LHCN-M2 (cell line): Measurements from ENCODE around the gene CMIP. TPM values are rescaled to one million over a fixed set of nuclear protein-coding genes. Genes with fewer than 3 reads are reported as not detected.

ENCODE experiments used
- DNase-seq: peaks from one replicate; pipeline ENCODE4 v3.0.0-alpha.2; 2012; ENCODE audit warnings: low read depth
- total RNA-seq: library from RNA; depleted of rRNA; stranded (reverse); fragments of >200 nt; gene quantifications from 2 replicates; pipeline ENCODE4 v1.2.3, GENCODE V29; 2014

Gene CMIP
- total RNA-seq, 1 experiment from 2014 or later: 6.0 TPM

DNA sequence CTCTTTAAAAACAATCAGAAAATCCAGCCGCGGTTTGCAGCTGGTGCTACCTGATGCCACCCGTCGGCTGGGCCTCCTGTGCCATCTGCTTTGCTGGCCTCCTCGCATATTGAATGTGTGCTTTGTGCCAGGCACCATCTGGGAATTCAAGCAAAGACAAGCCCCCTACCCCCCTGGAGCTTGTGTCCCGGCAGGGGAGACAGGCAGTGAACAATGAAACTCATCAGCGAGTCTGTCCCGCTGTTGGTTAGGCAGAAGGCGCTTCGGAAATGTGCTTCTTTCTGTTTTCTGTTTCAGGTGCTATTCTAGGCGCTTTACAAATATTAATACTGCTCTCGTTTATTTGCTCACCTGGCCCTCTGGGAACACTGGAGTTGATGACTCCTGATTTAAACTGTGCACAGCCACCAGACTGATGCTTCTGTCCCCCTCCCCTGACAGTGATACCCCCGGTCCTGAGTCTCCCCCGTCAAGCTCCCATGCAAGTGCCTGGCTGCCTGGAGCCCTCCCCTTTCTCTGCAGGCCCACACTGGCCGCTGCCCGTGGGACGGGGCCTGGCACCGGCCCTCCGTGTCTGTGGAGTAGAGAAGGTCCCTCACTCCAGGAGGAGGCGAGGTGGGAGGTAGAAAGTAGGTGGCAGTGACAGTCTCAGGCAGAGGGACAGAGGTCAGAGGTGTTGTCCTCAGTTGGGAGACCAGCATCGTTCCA, 208.3 kb downstream of the CMIP start:
- DNase-seq: no peak

DNA sequence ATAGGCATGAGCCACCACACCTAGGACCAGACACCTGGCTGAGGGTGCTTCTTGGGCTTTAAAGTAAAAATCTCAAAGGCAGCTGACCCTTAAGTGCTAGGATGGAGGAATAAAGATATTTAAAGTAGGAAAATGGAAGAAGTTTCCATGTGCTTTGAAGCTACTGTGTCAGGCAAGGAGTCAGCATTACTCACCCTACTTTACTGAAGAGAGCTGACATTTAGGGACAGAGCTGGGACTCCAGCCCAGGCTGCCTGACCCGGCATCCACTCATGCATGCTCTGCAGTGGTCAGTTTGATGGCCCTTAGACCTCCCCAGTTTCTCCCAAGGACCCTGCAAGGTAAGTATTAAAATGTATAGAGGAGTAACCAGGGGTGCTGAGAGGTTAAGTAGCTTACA, 209.7 kb downstream of the CMIP start:
- DNase-seq: no peak

DNA sequence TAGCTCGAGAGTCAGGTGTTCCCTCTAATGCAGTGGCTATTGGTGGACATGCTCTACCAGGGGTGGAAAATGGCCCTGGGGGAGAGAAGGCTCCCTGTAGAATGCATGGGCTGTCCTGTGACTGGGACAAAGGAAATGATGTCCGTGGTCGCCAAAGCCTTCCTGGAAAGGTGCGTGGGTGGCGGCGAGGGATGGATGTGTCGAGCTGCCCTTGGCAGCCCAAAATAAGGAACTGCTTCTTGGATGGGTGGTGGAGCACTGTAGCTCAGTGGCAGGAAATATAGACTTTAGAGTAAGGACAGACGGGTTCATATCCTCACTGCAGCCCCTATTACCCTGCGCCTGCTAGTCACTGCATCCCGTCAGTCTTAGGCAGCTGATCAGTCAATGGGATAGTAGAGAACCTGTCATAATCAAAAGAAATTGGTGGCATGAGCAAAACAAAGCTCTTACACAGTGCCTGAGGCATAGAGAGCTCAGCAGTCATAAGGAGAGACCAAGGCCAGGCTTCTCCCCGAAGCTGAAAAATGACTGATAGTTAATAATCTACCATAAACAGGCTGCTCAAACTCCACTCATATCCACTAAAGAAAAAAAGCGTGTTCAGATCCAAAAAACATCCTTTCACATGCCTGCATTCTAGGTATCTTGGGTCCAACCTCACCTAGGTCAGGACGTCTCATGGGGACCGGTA, 211.0 kb downstream of the CMIP start:
- no peak for DNase-seq

DNA sequence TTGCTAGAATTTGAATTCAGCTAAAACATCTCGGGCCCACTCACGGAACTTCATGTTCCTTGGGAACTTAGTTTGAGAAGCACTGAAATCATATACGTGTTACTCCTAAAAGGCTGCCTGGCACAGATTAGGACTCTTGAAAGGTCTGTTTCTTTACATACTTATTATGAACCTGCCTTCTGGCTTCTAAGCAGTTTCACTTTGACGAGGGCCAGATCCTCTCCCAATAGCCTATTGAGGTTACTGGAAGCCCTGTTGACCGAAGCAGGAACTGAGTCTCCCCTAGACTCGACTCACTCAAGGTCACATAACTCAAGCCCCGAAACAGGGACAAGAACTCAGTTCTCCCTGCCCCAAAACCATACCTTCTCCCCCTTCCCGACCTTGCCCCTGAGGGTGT, 212.6 kb downstream of the CMIP start:
- no peak for DNase-seq

DNA sequence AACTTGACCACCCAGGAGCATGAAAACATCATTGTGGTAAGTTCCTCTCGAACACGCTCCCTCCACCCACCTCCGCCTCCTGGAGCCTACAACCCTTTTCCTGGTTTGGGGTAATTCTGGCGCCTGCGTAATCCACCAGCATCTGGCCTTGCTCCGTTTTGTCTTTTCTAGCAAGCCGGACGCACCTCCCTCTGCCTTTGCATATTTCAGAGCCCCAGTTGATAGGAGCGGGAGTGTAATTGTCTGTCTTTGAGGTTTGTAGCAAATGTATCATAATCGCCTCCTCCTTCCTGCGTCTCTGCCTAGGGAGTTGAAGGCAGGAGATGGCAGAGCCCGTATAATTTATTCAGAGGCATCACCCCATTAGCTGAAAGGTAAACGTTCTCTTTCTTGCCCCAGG, 213.2 kb downstream of the CMIP start:
- no peak for DNase-seq

DNA sequence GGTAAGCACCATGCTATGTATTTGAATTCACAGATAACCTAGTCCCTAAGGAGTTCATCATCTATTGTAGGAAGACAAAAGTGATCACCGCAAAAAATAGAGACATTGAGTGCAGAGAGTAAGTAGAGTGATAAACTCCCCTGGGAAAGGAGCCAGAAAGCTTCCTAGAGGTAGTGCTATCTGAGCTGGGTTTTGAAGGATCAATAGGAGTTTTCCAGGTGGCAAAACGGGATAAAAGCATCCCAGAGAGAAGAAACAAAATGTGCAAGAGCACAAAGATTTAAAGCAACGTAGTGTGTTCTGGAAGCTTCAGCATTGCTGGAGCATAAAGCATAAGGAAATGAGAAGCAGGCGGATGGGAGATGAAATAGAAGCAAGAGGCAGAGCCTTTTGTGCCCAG, 213.8 kb downstream of the CMIP start:
- DNase-seq: no peak

DNA sequence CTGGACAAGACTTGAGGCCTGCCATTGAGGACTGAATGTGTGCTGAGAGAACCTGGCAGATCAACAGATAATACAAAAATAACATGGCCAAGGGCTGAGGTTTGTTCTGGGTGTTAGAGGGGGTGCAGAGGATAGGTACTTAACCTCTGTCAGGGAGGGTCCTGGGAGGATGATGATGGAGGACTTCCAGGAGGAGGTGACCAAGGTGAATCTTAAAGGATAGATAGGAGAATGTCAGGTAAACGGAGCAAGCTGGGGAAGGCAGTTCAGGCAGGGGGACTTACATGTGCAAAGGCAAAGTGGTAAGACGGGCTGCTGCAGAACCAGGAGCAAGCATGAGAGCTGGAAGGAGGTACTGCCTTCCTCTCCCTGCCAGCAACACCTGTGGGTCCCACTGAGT, 214.6 kb downstream of the CMIP start:
- no peak for DNase-seq

DNA sequence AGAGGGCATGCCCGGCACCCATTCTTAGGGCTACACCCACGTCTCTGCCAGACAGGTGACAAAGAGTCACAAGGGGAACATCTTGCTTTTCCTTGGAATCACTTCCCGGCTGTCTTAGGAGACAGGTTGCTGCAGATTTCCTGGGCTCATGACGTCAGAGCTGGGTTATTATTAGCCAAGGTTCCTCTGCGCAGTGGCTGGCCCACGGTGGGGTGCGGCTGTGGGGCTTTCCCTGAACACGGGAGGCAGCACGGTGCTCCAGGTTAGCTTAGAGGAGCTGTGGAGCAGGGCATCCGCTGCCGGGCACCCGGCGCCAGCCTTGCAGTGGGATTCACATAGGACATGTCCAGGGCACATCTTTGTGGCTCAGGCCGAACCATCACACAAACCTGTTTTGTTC, 216.5 kb downstream of the CMIP start:
- no peak for DNase-seq

DNA sequence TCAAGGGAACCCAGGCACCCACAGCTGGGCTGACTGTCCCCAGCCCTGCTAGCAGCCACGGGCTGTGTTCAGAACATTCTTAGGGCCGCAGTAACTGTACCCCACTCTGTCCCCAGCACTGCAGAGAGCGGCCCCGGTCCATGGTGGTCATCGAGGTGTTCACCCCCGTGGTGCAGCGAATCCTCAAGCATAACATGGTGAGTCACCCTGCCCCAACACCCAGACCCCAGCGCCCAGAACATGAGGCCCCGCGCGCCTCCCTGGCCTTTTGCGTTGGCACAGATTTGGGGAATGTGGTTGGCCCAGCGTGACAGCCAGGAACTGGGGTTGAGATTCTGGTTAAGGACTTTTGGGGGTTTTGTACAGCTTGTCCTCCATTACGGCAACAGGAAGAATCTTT, 219.5 kb downstream of the CMIP start:
- DNase-seq: no peak

DNA sequence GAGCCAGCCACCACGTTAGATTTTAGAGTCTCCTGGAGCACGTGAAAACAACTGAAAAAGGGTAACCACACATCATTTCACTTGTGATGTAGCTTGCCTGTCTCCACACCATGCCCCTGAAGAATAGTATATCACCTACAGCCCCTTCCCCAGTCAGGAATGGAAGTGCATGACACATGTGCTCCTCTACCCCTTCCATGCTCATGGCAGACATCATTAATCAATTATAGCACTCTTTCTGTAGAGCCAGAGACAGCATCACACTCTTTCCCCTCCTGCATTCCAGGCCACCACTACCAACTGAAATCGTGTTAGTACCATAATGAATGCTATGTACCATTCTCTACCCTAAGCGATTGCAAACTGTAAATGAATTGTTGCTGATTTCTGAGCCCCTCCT, 221.0 kb downstream of the CMIP start:
- no peak for DNase-seq

DNA sequence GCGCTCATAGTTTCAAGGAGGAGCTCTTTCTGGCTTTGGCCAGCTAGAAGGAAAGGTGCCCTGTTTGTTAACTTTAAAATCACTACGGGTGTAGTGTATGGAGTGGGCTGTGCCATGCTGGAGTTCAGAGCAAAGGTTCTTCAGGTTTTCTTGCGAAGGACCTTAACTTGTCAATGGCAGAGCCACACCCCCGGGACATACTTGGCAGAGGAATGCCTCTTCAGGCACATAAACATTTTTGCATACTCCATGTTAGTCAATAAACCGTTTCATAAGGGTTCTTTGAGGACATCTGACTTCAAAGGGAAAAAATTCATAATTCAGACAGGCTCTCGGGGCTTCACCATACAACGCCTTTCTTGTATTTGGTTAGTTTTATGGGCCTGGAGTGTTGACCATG, 221.5 kb downstream of the CMIP start:
- no peak for DNase-seq

DNA sequence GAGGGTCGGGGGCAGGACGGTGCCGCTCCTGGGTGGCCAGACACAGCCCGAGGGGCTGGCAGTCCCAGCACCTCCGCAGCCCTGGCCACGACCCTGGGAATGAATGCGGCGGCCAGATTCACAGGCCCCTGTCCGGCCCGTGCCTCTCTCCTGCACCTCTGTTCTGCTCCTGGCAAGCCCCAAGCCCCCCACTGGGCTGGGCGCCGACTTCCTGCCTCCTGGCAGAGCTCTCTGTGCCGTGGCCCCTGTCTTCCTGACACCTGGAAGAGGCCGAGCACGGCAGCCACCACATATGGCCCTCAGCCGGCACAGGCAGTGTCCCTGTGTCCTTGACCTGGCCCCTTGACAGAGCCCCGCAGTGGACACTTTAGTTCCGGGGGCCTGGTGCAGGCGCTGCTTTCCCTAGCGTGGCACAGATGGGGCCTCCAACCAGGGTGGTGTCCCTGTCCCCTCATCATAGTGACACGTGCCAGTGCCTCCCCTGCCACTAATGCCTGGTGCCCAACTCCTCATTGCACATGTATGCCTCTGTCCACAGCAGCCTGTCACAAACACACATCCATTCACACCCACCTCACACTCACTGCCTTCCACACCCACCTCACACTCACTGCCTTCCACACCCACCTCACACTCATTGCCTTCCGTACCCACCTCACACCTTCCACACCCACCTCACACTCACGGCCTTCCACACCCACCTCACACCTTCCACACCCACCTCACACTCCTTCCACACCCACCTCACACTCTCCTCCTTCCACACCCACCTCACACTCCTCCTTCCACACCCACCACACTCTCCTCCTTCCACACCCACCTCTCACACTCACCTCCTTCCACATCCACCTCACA, 223.9 kb downstream of the CMIP start:
- no peak for DNase-seq

DNA sequence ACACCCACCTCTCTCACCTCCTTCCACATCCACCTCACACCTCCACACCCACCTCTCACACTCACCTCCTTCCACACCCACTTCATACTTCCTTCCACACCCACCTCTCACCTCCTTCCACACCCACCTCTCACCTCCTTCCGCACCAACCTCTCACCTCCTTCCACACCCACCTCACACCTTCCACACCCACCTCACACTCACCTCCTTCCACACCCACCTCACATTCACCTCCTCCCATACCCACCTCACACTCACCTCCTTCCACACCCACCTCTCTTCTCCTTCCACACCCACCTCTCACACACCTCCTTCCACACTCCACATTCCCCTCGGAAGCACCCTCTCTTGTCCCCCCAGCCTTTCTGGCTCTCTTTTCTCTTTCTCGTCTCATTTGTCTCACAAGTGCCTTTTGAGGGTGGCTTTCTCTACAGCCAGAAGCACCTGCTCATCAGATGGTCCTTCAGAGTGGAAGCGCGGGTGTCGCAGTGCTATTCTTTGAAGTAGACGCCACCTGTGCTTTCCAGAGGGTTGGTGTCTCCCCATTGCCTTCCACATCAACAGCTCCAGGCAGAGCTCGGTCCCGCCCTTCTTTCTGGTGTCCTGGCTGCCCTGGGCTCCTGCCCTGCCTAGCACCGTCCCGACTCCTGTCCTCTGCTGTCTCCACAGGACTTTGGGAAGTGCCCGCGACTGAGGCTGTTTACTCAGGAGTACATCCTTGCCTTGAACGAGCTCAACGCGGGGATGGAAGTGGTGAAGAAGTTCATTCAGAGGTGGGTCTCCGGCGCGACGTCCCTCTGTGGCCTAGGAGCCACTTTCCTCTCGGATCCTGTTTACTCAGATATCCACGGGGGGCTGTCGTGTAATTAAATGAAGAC, 225.1 kb downstream of the CMIP start:
- no peak for DNase-seq

DNA sequence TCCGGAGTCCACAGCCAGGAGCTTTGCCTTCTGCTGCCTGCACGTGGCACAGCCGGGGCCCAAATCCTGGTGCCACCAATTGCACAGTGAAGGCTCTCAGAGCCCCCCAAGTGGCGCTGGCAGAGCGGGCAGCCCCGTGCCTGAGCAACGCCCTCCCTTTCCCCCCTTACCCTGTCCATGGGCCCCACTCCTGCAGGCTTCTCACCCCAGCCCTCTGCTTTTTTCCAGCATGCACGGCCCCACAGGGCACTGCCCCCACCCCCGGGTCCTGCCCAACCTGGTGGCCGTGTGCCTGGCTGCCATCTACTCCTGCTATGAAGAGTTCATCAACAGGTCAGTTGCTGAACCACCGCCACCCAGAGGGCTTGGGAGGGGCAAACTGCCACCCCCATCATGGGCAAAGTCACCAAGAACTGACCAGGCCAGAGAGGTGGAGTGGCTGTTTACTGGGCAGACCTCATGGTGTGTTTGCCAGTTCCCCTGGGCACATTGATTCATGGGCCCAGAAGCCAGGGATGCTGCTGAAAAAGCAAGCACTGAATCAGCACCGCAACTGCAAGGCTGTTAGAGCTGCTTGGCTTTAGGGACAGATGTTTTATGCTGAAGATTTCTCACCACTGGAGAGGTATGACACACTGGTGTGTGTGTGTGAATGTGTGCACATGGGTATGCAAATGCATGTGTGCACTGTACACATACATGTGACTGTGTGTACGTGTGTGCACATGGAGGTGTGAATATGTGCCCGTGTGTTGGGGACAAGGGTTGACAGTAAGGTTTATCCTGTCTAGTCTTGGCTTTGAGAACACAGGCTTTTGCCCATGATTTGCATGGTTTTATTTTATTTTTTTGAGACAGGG, 227.4 kb downstream of the CMIP start:
- DNase-seq: peak; percentile 17

DNA sequence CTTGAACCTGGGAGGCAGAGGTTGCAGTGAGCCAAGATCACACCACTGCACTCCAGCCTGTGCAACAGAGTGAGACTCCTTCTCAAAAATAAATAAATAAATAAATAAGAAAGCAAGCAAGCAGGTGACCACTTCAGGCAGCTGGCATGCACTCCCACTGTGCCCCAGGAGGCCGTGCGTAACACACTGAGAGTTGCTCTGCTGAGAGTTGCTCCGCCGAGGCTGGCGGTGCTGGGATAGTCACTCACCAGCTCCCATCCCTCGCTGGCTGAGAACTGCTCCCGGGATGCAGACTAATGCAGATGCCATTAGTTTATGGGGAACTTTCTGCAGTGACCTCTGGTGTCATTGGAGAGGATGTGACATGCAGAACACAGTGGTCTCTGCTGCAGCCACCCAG, 228.8 kb downstream of the CMIP start:
- DNase-seq: no peak

DNA sequence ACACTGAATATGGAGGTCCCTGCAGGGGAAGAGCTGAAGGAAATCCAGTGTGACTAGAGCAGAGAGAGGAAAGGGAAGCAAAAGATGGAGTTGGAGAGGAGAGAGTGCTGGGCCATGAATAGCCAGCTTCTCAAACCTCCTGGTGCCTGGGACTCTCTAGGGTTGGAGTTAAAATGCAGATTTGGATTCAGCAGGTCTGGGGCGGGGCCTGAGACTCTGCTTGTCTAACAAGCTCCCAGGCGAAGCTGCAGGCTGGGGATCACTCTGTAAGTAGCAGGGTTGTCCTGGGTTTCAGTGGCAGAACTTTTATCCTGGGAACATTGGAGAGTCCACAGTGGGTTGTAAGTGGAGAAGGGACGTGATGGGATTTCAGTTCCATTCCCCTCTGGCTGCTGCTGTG, 231.1 kb downstream of the CMIP start:
- no peak for DNase-seq

DNA sequence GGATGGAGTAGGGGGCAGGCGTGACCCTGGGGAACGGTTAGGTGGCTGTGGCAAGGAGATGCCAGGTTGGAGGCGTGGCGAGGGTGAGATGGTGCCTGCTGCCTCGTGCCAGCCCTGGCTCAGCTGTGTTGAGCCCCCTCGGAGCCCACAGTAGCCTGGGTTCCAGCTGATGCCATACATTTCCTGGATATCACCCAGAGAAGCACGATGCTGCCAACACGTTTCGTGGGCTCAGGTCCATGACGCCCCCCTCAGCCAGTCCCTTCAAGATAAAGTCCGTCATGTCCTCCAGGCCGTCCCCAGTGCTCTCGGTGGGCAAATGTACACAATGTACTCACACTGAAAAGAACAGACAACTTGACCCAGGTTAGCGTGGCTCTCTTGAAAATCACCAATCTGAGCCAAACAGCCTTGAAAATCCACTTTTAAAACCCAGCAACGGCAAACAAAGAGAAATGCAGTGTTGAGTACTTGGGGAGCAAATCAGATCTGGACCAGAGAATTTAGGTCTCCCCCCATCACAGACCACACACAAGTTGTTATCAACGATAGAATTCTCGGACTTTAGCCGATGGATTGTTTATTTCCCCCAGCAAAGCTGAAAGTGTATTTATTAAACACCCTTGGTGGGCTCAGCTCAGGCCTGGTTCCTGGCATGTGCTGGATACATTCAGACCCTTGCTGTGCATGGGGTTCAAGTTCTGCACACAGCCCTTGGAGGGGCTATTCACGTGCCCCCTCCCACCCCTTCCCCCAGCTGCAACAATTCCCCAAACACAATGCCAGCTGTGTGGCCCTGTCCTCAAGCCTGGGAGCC, 231.7 kb downstream of the CMIP start:
- DNase-seq: no peak

DNA sequence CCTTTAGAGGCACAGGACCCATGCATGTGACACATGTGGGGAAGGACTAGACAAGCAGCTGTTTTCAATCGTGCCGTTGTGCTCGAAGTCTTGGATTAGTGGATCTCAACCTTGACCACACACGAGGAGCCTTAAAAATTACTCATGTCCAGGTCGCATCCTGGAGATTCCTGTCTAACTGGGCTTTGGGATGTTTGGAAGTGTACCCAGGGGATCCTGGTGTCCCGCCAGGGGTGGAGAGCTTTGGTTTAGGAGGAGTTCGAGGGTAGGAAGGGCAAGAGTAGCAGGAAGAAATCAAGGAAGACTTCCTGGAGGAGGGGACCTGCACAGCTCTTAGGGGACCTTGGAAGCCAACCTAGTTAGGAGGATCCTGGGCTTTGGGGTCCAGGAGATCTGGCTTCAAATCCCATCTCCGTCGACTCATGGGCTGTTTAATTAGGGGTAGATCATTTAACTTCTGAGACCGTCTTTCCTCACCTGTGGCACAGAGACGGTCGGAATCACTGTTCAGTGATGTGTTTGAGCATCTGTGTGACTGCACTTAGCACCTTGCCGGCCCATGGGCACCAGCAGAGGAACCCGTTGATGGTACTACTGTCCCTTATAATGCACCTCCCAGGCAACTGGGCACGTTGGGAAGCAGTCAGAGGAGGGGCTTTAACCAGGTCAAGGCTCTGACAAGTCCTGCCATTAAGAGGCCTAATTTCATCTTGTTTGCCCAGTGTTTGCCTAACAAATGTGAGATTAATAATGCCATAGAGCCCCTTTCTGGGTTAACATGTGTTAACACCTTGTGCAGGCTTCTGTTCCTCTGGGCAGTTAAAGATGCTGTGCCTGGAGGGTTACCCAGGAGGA, 232.5 kb downstream of the CMIP start:
- DNase-seq: no peak
